Neural cell (in vitro differentiated cells): ENCODE results near the gene NARF. TPM values are rescaled to one million over a fixed set of nuclear protein-coding genes. Genes with fewer than 3 reads are reported as not detected.
"Not testable (repeated sequence)": the region's sequence is repeated elsewhere in the genome, so short reads cannot be mapped to it uniquely, and the experiment has no call there.

Experiments
- H2AFZ ChIP-seq: fragments of 200-600, 300-800 bp; sonication (generic), shearing (Covaris generic); 2 replicates; pipeline ENCODE4 v1.6.0; 2014; ENCODE audit warnings: low read depth, mild to moderate bottlenecking, antibody characterized with exemption, low read length, moderate library complexity
- H3F3A ChIP-seq: fragments of 200-600 bp; shearing (Covaris generic); 2 replicates; pipeline ENCODE4 v1.6.1; 2016; ENCODE audit warnings: mild to moderate bottlenecking, moderate library complexity, mixed read lengths, antibody characterized with exemption, low read length; ENCODE audit not compliant: insufficient read depth, poor library complexity, severe bottlenecking
- H3K27ac ChIP-seq: fragments of 200-600, 300-800 bp; sonication (generic), shearing (Covaris generic); 2 replicates; pipeline ENCODE4 v1.5.1; 2014; ENCODE audit warnings: mild to moderate bottlenecking, low read length, moderate library complexity
- H3K27me3 ChIP-seq: fragments of 300-800, 200-600 bp; sonication (generic), shearing (Covaris generic); 2 replicates; pipeline ENCODE4 v1.6.0; 2014; ENCODE audit warnings: mild to moderate bottlenecking, low read depth, low read length, moderate library complexity; ENCODE audit not compliant: insufficient read depth
- H3K36me3 ChIP-seq: fragments of 300-800, 200-600 bp; sonication (generic), shearing (Covaris generic); 2 replicates; pipeline ENCODE4 v1.5.1; 2014; ENCODE audit warnings: mild to moderate bottlenecking, antibody characterized with exemption, low read length, moderate library complexity; ENCODE audit not compliant: insufficient read depth
- H3K4me2 ChIP-seq: fragments of 300-800, 200-600 bp; sonication (generic), shearing (Covaris generic); 2 replicates; pipeline ENCODE4 v1.6.0; 2014; ENCODE audit warnings: mild to moderate bottlenecking, low read length
- H3K4me3 ChIP-seq: fragments of 300-800, 200-600 bp; sonication (generic), shearing (Covaris generic); 2 replicates; pipeline ENCODE4 v1.5.1; 2014; ENCODE audit warnings: mild to moderate bottlenecking, low read length, moderate library complexity
- H3K79me2 ChIP-seq: fragments of 200-600 bp; shearing (Covaris generic); replicated peaks from 2 replicates; pipeline ENCODE4 v1.6.0; 2014; ENCODE audit warnings: mild to moderate bottlenecking, low read length, moderate library complexity; ENCODE audit not compliant: insufficient read depth
- H3K9ac ChIP-seq: fragments of 300-800, 200-600 bp; sonication (generic), shearing (Covaris generic); 2 replicates; pipeline ENCODE4 v1.6.1; 2016; ENCODE audit warnings: mild to moderate bottlenecking, low read length, mixed read lengths
- H3K9me2 ChIP-seq: fragments of 200-600 bp; shearing (Covaris generic); 2 replicates; pipeline ENCODE4 v1.6.1; 2016; ENCODE audit warnings: mild to moderate bottlenecking, low read length, mixed read lengths; ENCODE audit not compliant: insufficient read depth
- H3K9me3 ChIP-seq: fragments of 200-600, 300-800 bp; sonication (generic), shearing (Covaris generic); 2 replicates; pipeline ENCODE4 v1.6.1; 2016; ENCODE audit warnings: mild to moderate bottlenecking, mixed run types, low read length, moderate library complexity, mixed read lengths
- H4K20me1 ChIP-seq: fragments of 200-600 bp; shearing (Covaris generic); 2 replicates; pipeline ENCODE4 v1.6.1; 2016; ENCODE audit warnings: mild to moderate bottlenecking, mixed run types; ENCODE audit not compliant: insufficient read depth
- CTCF ChIP-seq: fragments of 450-650 bp; IDR thresholded peaks from 2 replicates; pipeline ENCODE4 v1.5.1; 2014; ENCODE audit warnings: antibody characterized with exemption, mild to moderate bottlenecking, moderate library complexity; ENCODE audit not compliant: poor library complexity, severe bottlenecking
- EP300 ChIP-seq: fragments of 450-650 bp; conservative IDR thresholded peaks from 2 replicates; pipeline ENCODE4 v1.6.1; 2014; ENCODE audit warnings: antibody characterized with exemption, mild to moderate bottlenecking, moderate library complexity; ENCODE audit not compliant: poor library complexity, severe bottlenecking
- EZH2 ChIP-seq: fragments of 200-600, 300-800 bp; shearing (Covaris generic), sonication (generic); IDR thresholded peaks from 2 replicates; pipeline ENCODE4 v1.6.1; 2014; ENCODE audit warnings: antibody characterized with exemption, low read length, borderline replicate concordance, mild to moderate bottlenecking; ENCODE audit not compliant: insufficient read depth, poor library complexity, severe bottlenecking
- MXI1 ChIP-seq: fragments of 450-650 bp; conservative IDR thresholded peaks from 2 replicates; pipeline ENCODE4 v1.6.1; 2014; ENCODE audit warnings: antibody characterized with exemption, mild to moderate bottlenecking; ENCODE audit not compliant: poor library complexity, severe bottlenecking
- POLR2AphosphoS5 ChIP-seq: IDR thresholded peaks from 2 replicates; pipeline ENCODE4 v1.6.1; 2012
- RAD21 ChIP-seq: fragments of 450-650 bp; conservative IDR thresholded peaks from 2 replicates; pipeline ENCODE4 v1.6.1; 2014; ENCODE audit warnings: antibody characterized with exemption, mild to moderate bottlenecking, moderate library complexity
- REST ChIP-seq: IDR thresholded peaks from 2 replicates; pipeline ENCODE4 v1.6.1; 2012; ENCODE audit warnings: borderline replicate concordance
- SMC3 ChIP-seq: fragments of 450-650 bp; conservative IDR thresholded peaks from 2 replicates; pipeline ENCODE4 v1.6.1; 2014; ENCODE audit warnings: antibody characterized with exemption, mild to moderate bottlenecking, moderate library complexity; ENCODE audit not compliant: poor library complexity
- TAF1 ChIP-seq: IDR thresholded peaks from 2 replicates; pipeline ENCODE4 v1.6.1; 2012; ENCODE audit warnings: low read depth
- polyA plus RNA-seq: library from polyadenylated mRNA; depleted of rRNA; stranded (reverse); fragments of >200 nt; gene quantifications from 2 replicates; pipeline ENCODE4 v1.2.3, GENCODE V29; 2014

NARF gene
- polyA plus RNA-seq, 1 donor from 2014 or later: 243 TPM

DNA sequence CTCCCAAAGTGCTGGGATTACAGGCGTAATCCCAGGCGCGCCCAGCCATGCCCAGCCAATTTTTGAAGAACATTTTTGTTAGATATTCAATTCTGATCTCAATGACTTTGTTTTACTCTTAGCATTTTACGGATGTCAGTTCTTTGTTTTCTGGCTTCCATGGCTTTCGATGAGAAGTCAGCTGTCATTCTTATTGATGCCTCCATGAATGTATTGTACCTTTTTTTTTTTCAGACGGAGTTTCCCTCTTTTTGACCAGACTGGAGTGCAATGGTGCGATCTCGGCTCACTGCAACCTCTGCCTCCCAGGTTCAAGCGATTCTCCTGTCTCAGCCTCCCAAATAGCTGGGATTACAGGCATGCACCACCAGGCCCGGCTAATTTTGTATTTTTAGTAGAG lies 55.3 kb downstream of the NARF start:
- H4K20me1 ChIP-seq, H2AFZ ChIP-seq, H3K9me3 ChIP-seq, H3K4me2 ChIP-seq, H3K36me3 ChIP-seq, H3F3A ChIP-seq, H3K27ac ChIP-seq, H3K4me3 ChIP-seq, H3K9ac ChIP-seq, H3K79me2 ChIP-seq, H3K27me3 ChIP-seq, H3K9me2 ChIP-seq: not testable (repeated sequence)

DNA sequence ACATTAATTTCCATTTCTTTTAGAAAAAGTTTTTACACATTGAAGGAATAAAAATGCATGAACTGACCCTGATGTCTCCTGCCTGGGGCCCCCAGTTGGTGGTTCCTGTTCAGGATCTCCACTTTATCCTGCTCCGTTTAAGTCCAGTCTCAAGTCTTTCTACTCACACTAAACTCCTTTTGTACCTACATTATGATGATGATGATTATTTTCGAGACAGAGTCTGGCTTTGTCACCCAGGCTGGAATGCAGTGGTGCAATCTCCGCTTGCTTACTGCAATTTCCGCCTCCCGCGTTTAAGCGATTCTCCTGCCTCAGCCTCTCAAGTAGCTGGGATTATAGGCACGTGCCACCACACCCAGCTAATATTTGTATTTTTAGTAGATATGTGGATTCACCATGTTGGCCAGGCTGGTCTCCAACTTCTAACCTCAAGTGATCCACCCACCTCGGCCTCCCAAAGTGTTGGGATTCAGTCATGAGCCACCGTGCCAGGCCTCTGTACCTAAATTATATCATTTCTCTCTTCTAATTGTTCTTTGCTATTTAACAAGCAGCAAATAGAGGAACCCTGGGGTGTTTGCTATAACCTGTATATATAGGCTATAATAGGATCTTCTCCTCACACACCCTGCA lies 58.8 kb downstream of the NARF start:
- Histone ChIP-seq H3K27ac (no peak overlapping the region), H3K36me3 (no peaks in the 10 kb centered on the region), H4K20me1 (no peaks in the 10 kb centered on the region), H3K9me2 (no peaks in the 10 kb centered on the region), H3K4me2 (no peak overlapping the region), H3K27me3 (no peaks in the 10 kb centered on the region), H3K79me2 (peaks cover 19% of the 10 kb centered on the region), H3K9me3 (no peaks in the 10 kb centered on the region), H3K4me3 (no peak overlapping the region), H3K9ac (no peak overlapping the region), H3F3A (no peaks in the 10 kb centered on the region), H2AFZ (no peak overlapping the region)
- no peak for TF ChIP-seq EP300
- TF ChIP-seq POLR2AphosphoS5: no peak
- TF ChIP-seq CTCF: no peak
- no peak for TF ChIP-seq REST
- TF ChIP-seq TAF1: no peak
- no peak for TF ChIP-seq MXI1
- no peak for TF ChIP-seq SMC3
- TF ChIP-seq RAD21: no peak
- TF ChIP-seq EZH2: no peak
